Left hindlimb (tissue), 1 donor: ENCODE measurements around the gene LYRM7.
"Not testable (repeated sequence)": the region's sequence is repeated elsewhere in the genome, so short reads cannot be mapped to it uniquely, and the experiment has no call there.

Source experiments
- DNase-seq: peaks from one replicate; pipeline ENCODE4 v3.0.0-alpha.2; 2018

The LYRM7 gene

GRCh38 chr5:131221888-131222287 is 51.1 kb downstream of the LYRM7 start:
- no peak for DNase-seq

- DNase-seq: no peak
Measured at GRCh38 chr5:131222731-131223130, 52.0 kb downstream of the LYRM7 start.

DNA sequence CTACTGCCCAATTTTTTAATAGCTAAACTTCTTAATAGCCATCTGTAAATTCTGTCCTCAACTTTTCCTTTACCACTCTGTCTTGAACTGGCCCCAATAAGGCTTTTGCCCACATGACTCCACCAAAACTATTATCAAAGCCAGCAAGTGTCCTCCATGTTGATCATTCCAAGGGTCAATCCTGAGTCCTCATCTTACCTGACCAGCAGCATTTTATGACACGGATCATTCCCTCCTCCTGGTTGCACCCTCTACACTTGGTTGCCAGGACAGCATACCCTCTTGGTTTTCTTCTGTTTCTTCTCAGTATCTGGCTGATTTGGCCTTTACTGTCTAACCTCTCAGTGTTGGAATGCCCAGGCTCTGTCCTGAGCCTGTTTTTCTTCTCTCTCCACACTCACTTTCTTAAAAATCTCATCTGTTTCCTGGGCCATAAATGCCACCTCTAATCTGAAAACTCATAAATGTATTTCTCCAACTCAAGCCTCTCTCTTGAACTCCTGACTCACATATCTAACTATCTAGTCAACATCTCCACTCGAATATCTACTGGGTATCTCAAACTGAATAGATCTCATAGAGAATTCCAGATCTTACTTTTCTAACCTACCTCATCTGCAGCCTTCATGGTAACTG is 53.1 kb downstream of the LYRM7 start:
- DNase-seq: no peak

- no peak for DNase-seq
Measured at GRCh38 chr5:131224387-131225201, 53.9 kb downstream of the LYRM7 start.

- DNase-seq: no peak
Measured at GRCh38 chr5:131225282-131225974, 54.7 kb downstream of the LYRM7 start.

DNA sequence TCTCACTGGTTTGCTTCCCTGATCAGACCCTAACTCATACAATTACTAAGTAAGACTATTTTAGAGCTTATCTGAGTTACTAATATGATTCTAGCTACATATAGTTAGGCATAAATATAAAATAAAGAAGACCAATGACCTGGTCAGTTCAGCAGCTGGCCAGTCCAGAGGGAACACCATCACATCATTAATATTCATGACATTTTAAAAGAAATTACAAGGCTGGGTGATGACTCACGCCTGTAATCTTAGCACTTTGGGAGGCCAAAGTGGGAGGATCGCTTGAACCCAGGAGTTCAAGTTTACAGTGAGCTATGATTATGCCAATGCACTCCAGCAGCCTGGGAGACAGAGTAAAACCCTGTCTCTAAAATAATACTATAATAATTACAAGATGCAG is 56.2 kb downstream of the LYRM7 start:
- no peak for DNase-seq

DNA sequence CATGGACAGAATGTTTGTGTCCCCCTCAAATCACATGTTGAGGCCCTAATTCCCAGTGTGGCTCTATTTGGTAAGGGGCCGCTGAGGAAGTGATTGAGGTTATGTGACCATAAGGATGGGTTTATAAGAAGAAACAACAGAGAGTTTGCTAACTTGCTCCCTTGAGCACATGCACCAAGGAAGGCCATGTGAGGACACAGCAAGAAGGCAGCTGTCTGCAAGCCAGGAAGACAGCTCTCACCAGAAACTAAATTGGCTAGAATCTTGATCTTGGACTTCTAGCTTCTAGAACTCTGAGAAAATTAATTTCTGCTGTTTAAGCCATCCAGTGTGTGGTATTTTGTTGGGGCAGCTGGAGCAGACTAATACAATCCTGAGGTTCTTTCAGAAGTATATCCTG is 57.9 kb downstream of the LYRM7 start:
- no peak for DNase-seq

GRCh38 chr5:131229623-131230022 is 58.9 kb downstream of the LYRM7 start:
- DNase-seq: no peak

- DNase-seq: no peak
Measured at GRCh38 chr5:131230406-131230805, 59.7 kb downstream of the LYRM7 start.

DNA sequence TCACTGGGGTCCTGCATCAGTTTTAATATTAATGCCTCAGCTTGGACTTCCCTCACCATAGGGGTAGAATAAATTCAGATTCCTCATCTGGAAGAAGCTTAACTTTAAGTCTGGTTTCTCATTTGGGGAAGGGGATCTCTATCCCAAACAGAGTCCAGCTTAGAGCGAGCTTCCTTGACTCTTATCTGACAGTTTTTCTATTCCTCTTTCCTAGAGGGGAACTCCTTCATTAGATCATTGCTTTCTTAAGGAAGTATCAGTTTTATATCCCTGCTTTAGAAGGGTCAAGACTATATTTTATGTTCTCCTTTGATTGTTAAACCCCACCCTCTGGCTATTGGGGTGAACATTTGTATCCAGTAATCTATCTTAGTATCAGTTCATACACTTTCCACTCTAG is 68.9 kb downstream of the LYRM7 start:
- DNase-seq: no peak

GRCh38 chr5:131242728-131243255 is 72.0 kb downstream of the LYRM7 start:
- no peak for DNase-seq

- DNase-seq: no peak
Measured at GRCh38 chr5:131245312-131245711, 74.6 kb downstream of the LYRM7 start.

GRCh38 chr5:131245948-131246347 is 75.2 kb downstream of the LYRM7 start:
- no peak for DNase-seq

DNA sequence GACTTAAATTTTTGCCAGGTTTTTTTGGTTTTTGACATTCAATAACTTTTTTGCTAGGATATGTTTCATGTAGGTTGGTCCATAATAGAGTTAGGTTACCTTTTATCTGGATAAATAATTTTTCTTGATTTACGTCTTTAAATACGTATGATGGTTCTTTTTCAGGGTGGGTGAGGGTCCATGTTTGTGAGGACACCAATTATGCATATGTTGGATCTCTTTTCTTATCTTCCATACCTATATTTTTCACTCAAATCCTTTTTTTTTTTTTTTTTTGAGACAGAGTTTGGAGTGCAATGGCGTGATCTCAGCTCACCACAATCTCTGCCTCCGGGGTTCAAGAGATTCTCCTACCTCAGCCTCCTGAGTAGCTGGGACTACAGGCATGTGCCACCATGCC is 75.8 kb downstream of the LYRM7 start:
- DNase-seq: no peak

DNA sequence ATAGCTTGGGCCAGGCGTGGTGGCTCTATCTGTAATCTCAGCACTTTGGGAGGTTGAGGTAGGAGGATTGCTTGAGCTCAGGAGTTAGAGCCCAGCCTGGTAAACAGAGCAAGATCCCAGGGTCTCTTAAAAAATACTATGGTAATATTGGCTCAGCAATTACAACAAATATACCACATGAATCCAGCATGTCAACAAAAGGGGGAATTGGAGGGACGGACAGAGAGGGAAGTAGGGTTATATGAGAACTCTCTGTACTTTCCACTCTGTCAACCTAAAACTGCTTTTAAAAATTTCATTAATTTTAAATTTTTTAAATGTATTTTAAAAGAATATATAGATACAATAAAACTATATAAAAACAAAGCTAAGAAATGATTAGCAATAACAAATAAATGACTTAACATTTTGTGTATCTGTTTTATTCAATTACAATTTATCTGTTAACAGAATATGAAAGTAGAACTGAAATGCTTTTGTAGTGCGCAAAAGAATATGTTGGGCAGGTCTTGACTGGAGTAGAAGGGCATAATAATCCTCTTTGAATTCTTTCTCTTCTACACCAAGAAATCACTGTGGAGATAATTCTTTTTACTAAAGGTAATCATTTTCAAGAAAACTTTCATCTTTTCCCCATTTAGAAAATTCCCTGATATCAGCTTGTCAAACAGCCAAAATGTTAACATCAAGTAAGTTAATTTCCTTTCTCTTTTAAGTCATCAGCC is 80.2 kb downstream of the LYRM7 start:
- no peak for DNase-seq

DNA sequence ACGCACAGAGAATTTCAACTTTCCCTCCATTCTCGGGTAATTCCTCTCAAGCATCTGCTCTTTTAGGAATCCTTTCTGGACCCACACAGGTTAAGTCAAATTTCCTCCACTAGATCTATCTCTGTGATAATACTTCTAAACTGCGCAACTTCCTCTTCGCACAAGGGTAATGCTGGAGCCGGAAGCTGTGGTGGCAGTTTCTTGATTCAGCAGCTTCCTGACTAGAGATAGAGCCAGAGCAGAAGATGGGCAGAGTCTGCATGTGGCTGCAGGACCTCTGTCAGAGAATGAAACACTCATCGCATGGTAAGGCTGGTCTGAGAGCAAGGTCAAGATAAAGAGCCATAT is 82.1 kb downstream of the LYRM7 start:
- DNase-seq: no peak

DNA sequence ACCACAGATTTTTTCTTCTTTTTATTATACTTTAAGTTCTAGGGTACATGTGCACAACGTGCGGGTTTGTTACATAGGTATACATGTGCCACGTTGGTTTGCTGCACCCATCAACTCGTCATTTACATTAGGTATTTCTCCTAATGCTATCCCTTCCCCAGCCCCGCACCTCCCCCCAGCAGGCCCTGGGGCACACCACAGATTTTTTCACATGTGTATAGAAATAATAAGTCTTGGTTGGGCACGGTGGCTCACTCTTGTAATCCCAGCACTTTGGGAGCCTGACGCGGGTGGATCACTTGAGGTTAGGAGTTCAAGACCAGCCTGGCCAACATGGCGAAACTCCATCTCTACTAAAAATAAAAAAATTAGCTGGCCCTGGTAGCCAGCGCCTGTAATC is 83.3 kb downstream of the LYRM7 start:
- not testable (repeated sequence) for DNase-seq

- no peak for DNase-seq
Measured at GRCh38 chr5:131254741-131255140, 84.0 kb downstream of the LYRM7 start.
